ENCODE results near the gene SLC22A17. TPM values are rescaled to one million over a fixed set of nuclear protein-coding genes. Genes with fewer than 3 reads are reported as not detected.

SLC22A17 gene
- total RNA-seq, 1 experiment from 2014 or later = 10.6 TPM

DNA sequence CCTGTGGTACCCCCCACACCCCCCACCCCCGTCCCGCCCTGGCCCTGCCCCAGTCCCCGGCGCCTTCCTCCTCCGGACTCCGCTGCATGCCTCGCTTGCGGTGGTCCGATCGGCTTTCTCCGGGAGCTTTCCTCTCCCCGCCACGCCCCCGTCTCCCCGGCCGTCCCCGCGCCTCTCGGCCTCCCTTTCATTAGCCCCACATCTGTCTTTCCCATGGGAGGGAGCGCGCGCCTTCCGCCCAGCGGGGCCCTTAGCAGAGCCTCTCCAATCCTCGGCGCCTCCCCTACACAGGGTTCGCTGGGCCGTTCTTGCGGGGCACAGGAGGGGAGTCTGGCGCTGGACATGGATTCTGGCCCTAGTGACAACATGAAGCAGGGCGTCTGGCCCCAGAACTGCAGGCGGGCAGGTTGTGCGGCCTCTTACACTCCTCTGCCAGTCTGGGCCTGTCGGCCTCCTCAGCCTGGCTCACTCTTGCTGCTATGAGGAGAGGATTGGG, 13.8 kb upstream of the SLC22A17 start:
- DNase-seq (ENCODE audit: low read depth) = no peak
- in situ Hi-C loops (cut with HindIII; ENCODE audit: low pct_unique_long_range_greater_than_20kb, low sequenced_read_pairs) = no loop called here

DNA sequence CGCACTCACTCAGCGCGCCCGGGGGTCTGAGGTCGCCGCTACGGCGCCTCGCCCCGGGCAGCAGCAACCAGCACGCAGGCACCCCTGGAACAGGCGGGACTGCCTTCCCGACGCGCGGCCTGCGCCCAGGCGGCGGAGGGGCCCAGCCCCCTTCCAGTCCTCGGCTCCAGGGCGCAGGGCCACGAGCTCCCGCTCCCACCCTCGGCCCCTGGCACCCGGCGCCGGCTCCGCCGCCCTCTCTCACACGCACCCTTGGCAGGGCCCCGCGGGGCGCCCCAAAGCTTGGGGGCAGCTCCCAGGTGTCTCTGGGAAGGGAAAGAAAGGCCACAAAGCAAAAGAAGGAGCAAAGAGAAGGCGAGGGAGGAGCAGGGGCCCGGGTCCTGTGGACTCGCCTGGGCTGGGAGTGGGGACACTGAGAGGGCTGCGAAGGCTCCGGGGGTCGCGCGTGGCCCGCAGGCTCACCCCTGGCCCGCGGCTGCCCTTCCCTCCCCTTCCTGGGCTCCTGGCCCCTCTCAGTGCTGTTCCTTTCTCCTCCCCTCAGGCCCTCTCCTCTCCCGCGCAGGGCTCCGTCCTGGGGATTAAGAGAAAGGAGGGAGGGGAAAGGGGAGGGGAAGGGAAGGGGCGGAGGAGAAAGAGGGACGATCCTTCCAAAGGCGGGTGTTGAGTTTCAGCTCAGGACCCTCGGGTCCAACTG, 13.2 kb upstream of the SLC22A17 start:
- in situ Hi-C loops (cut with HindIII; ENCODE audit: low pct_unique_long_range_greater_than_20kb, low sequenced_read_pairs) = no loop called here
- DNase-seq (ENCODE audit: low read depth) = no peak

DNA sequence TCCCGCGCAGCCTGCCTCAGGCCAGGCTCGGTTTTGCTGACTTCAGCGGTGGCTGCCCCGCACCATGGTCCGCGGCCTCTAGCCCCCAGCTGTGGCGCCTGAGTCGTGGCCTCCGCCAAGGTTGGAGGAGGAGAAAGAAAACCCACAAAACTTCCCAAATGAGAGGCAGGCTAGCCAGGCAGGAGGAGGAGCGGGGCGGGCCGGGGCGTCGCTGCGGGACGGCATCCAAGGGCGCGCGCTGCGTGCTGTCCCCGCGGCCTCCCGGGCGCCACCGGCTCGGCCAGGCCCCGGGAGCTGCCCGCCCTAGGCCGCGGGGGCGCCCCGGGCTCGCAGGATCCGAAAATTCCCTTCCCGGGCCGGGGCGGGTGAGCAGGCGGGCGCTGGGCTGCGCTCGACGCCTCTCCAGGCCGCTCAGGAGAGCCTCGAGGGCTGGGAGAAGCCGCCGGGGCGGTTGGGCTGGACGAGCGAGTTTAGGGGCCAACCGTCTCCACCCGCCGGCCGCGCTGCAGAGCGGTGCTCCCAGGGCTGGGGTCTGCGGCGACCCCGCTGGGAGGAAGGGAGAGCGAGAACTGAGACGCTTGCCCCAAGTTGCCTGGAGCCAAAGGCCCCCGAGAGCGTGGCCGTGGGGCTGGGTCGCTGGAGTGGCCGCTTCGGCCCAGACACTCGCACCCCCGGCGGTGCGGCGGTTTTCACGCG, 12.5 kb upstream of the SLC22A17 start, which contains the start of gene EFS:
Gene EFS (minus strand): TSS at position 137 of the 696 bp plus-strand sequence. CDS start 147 bp downstream, outside the sequence.
- in situ Hi-C loops (cut with HindIII; ENCODE audit: low pct_unique_long_range_greater_than_20kb, low sequenced_read_pairs) = no loop called here
- no peak for DNase-seq (ENCODE audit: low read depth)

DNA sequence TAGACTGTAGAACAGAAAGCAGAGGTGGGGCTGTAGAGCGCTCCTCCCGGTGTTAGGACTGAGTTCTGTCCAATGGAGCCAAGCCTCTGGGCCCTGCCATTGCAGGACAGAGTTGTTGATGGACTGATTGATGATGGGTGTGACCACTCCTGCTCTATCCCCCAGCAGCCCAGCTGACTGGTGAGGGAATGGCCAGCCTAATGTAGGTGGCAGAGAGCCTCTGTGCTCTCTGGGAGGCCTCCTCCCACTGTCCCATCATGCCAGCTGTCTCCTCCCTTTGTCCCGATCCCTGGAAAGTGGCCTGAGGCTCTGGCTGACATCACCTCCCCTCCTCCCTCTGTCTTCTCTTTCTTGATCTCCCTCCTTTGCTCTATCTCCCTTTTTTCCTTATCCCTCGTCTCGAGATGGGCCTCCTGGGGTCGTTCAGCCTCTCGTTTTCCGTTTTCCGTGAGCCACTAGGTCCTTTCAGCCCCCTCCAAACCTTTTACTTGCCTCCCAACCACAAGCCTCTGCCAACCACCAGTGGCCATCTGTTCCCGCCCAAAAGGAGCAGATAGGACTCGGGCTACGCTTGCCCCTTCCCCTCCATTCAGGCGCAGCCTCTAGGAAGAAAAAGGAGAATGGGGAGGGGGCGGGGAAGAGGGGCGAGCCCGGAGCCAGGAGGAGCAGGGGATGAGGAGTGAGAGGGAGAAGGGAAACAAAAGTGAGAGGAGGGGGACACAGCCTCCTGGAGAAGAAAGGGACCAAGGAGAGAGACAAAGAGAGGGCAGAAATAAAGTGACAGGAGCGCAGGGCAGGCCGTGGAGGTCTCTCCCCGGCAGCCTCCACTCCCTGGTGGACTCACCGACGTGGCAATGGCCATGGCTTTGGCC, 11.7 kb upstream of the SLC22A17 start:
- in situ Hi-C loops (cut with HindIII; ENCODE audit: low pct_unique_long_range_greater_than_20kb, low sequenced_read_pairs) = no loop called here
- no peak for DNase-seq (ENCODE audit: low read depth)

DNA sequence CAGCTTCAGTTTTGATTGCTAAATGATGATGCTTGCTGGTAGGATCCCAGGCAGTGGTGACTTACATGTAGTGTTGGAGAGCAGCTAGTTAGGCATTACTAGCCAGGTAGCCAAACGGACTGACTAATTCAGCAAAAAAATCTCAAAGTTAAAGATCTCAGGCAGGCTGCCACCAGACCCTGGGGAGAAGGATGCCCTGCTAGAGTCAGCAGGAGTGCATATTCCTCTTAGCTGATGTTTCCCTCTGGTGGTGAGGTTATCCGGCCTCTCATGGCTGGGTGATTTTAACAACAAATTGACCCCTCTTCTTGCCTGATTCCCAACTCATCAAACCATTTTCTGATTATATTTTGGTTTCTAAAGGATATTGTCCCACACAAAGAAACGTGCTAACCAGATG, 9.5 kb upstream of the SLC22A17 start:
- in situ Hi-C loops (cut with HindIII; ENCODE audit: low pct_unique_long_range_greater_than_20kb, low sequenced_read_pairs) = no loop called here
- no peak for DNase-seq (ENCODE audit: low read depth)

DNA sequence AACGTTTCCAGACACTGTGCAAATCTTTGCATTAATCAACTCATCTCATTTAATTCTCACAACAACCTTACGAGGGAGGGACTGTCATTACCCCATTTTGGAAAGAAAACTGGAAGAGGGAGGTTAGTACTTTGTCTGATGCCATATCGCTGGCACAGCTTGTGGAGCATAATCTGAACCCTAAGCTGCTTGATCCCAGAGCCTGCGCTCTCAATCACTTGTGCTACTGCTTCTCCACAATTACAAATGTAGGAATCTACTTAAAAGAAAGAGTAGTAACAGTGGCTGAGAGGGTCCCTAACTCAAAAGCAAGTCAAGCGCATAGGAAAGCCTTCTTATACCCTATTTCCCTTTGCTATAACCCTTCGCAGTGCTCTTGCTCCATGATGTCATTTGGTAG, 9.1 kb upstream of the SLC22A17 start:
- no peak for DNase-seq (ENCODE audit: low read depth)
- in situ Hi-C loops (cut with HindIII; ENCODE audit: low pct_unique_long_range_greater_than_20kb, low sequenced_read_pairs) = no loop called here

DNA sequence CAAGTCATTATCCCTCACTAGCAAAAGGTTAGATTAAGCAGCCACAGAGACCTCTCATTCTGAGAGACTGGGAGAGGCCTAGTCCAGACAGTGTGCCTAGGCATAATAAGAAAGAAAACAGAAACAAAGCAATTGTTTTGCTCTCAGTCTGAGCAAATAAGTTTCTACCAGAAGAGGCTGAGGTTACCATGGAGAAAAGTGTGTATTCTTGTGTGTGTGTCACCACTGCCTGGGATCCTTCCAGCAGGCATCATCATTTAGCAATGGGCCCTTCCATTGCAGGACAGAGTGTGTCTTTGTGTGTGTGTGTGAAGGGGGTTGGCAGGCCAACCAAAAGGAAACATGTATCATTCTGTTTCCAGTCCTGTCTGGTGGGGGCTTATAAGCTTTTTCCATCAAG, 8.6 kb upstream of the SLC22A17 start:
- DNase-seq (ENCODE audit: low read depth) = no peak
- in situ Hi-C loops (cut with HindIII; ENCODE audit: low pct_unique_long_range_greater_than_20kb, low sequenced_read_pairs) = no loop called here

DNA sequence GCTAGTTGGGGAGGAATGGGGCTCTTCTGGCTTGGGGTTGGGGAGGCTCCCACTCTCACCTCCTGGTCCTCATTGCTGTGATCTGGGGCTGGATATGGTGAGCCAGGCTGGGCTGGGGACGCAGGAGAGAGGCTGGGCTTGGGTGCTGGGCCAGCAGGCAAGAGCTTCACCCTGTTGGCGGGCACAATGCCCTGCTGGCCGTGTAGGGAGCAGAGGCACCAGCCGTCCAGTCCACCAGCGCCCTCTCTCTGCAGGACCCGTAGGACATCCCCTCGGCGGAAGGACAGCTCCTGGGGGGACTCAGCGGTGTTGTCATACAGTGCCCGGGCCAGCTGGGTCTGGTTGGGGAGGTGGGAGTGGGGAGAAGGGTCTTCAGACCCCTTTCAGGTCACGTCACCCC, 7.8 kb upstream of the SLC22A17 start:
- no peak for DNase-seq (ENCODE audit: low read depth)
- in situ Hi-C loops (cut with HindIII; ENCODE audit: low pct_unique_long_range_greater_than_20kb, low sequenced_read_pairs) = no loop called here

DNA sequence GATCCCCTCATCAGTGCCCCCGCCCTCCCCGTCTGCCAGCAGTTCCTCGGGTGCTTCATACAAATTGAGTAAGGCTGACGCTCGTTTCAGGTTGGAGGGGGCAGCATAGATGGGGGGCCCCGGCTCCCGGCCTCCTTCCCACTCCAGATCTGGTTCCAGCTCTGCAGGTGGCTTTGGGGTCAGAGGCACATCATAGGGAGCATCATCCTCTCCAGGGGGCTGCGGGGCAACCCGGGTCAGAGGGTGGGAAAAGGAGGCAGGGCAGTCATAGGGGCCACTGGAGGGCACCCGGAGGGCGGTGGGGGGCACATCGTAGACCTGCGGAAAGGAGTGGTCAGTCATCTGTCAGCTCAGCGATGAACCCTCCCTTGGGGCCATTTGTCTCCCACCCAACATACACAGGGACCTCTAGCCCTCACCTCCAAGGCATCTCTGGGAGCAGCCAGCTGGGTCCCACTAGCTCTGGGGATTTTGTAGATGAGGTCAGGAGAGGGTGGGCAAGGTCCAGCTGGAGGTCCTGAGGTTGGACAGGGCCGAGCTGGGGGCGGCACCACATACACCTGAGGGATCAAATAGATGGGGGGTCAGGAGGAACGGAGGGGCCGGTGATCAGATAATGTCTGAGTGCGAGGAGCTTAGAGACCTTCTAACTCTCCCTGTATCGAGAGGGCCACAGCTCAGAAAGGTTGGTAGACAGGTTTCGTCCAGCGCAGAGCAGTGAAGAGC, 7.2 kb upstream of the SLC22A17 start:
- in situ Hi-C loops (cut with HindIII; ENCODE audit: low pct_unique_long_range_greater_than_20kb, low sequenced_read_pairs) = no loop called here
- no peak for DNase-seq (ENCODE audit: low read depth)

DNA sequence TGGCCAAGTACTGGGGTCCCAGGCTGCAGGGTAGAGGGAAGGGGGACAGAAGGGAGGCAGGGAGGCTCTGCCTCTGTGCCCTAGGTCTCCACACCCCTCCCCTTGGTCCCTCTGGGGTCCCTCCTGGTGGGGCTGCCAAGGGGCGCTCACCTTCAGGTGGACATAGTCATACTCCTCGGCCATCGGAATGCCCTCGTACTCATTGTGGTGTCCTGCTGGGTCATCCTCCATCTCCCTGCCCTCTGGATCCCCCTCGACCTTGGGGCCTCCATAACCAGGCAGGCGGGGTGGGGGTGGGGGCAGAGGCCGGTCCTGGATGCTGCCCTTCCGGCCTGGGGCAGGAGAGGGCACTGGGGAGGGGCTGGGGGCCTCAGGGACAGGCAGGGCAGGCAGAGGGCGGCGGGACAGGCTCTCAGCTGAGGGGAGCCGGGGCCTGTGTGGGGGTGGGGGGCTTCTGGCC, 6.5 kb upstream of the SLC22A17 start:
- no peak for DNase-seq (ENCODE audit: low read depth)
- in situ Hi-C loops (cut with HindIII; ENCODE audit: low pct_unique_long_range_greater_than_20kb, low sequenced_read_pairs) = no loop called here

DNA sequence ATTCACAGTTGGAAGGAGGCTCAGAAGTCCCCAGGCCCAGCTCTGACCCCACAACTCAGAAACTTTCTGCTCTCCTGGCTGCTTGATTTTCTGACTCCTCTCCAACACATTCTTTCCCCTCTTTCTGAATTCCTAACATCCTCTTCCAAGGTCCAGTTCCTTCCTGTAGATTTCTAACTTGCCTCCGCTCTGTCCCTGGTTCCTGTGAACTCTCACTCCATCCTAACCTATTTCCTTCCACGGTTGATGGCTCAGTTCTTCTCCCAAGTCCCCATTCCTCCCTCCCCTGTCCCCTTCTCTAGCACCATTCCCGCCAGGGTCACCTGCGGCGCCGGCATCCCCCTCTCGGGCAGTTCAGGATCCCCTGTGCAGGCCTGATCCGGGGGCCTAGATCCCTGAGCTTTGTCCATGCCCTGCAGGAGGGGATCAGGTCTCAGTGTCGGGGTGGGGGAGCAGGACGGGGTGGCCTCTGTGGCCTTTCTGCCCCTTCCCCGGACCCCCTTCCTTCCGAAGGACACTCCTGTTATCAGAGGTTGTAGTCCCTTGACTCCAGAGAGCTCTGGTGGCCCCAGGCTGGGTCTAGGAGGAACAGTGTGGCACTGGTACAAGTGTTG, 6.0 kb upstream of the SLC22A17 start:
- in situ Hi-C loops (cut with HindIII; ENCODE audit: low pct_unique_long_range_greater_than_20kb, low sequenced_read_pairs) = no loop called here

DNA sequence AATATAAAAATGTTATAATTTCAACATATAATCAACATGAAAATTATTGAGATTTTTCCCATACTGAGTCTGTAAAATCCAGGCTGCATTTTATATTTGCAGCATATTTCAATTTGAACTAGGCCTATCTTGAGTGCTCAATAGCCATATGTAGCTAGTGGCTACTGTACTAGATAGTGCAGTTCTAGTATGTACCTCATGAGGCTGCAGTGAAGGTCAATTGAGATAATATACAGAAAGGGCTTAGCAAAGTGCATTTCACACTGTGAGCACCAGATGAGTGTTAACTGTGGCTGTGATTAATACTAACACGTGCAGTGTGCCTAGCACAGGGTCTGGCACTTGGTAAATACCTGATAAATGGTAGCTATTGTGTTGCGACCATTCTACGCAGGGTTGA, 5.4 kb upstream of the SLC22A17 start:
- no peak for DNase-seq (ENCODE audit: low read depth)
- in situ Hi-C loops (cut with HindIII; ENCODE audit: low pct_unique_long_range_greater_than_20kb, low sequenced_read_pairs) = no loop called here

More for the DNA sequence above, 6.0 kb upstream of the SLC22A17 start:
- no peak for DNase-seq (ENCODE audit: low read depth)

DNA sequence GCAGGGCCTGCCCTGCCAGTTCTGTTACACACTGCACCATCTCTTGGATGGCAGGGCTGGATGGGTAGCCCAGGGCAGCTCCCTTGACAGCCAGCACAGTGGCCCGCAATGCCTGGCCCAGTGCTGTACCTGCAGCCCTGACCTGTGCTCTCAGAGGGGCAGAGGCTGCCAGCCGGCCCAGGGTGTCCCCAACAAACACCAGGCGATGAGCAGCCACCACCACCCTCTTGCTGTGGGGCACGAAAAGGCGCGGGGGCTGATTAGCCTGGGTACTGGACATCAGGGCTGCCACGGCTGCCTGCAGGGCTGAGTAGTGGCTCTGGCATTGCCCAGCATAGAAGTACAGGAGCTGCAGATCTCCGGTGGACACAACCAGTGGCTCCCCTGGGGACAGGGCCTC, 4.6 kb upstream of the SLC22A17 start:
- DNase-seq (ENCODE audit: low read depth) = no peak
- in situ Hi-C loops (cut with HindIII; ENCODE audit: low pct_unique_long_range_greater_than_20kb, low sequenced_read_pairs) = no loop called here

DNA sequence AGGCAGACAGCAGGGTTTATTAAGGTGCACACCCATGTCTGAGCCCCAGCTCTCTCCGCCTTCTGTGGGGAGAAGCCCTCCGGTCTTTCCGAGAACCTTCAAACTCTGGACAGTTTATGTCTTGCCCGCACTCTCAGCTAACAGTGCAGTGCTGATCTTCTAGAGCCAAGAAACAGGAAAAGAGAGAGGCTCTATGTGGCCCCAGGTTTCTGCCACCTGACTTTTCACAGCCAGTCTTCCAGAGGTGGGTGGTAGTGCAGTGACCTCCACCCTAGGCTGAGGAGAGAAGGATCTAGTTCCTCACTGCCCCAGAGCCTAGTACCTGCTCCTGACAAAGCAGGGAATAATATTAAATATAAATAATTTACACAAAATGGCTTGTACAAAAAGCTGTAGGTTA, 4.0 kb upstream of the SLC22A17 start:
- in situ Hi-C loops (cut with HindIII; ENCODE audit: low pct_unique_long_range_greater_than_20kb, low sequenced_read_pairs) = no loop called here
- no peak for DNase-seq (ENCODE audit: low read depth)

DNA sequence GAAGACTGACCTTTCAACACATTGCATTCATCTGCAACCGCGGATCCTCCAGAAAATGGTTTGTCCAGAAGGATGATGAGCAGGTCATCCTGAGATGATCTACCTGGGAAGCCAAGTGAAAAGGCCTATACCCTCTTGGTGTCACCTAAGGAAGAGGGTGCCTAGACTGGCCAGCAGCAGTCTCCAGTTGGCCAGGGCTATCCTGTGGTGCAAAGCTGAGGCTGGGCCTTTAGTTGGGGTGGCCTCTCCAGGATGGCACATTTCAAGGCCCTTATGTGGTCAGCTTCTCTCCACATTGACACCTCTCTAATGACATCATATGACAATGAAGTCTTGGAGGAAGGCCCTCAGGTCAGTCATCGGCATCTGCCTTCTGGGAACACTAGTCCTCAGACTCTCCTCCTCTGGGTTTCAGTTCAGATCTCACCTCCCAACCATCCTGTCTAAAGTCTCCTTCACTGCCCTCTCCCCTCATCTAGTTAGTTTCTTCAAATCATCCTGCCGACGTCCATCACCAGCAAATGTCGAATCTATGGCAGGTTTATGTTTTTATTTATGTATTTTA, 3.3 kb upstream of the SLC22A17 start:
- no peak for DNase-seq (ENCODE audit: low read depth)
- in situ Hi-C loops (cut with HindIII; ENCODE audit: low pct_unique_long_range_greater_than_20kb, low sequenced_read_pairs) = no loop called here

DNA sequence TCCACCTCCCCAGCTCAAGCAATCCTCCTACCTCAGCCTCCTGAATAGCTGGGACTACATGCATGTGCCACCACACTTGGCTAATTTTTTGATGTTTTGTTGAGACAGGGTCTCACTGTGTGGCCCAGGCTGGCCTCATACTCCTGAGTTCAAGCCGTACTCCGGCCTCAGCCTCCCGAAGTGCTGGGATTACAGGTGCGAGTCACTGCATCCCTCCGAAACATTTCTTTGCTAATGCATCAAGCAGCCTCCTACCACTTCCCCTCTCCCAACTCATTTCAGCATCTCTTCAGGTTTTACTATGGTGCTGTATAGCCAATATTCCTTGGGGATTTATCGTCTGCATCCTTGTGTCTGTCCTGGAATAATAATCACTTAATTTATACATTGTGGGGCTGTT, 2.3 kb upstream of the SLC22A17 start:
- in situ Hi-C loops (cut with HindIII; ENCODE audit: low pct_unique_long_range_greater_than_20kb, low sequenced_read_pairs) = no loop called here
- no peak for DNase-seq (ENCODE audit: low read depth)

DNA sequence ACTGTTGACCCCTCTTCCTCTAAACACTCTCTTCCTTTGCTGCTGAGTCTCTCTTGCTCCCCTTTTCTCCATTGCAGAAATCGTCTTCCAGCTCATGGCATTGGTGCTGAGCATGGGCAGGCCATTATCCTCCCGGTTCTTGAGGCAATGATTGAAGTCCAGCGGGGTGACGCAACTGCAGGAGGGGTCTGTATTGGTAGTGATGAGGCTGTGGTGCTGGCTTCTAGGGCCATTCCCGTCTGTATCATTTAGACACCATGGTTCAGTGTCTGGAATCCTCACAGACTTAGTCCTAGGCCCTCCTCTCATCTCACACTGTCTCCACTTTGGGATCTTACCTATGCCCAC, 720 bp upstream of the SLC22A17 start:
- no peak for DNase-seq (ENCODE audit: low read depth)
- in situ Hi-C loops (cut with HindIII; ENCODE audit: low pct_unique_long_range_greater_than_20kb, low sequenced_read_pairs) = no loop called here
